Loucy (cell line): ENCODE results near the gene SEMA6D.

ENCODE experiments used
- CTCF ChIP-seq: fragments of 200-600 bp; sonication (generic); conservative IDR thresholded peaks from 2 replicates; pipeline ENCODE4 v1.5.1; 2014; ENCODE audit warnings: mild to moderate bottlenecking, antibody characterized with exemption, low read length
- EZH2phosphoT487 ChIP-seq: fragments of 200-600 bp; IDR thresholded peaks from 2 replicates; pipeline ENCODE4 v1.6.1; 2018; ENCODE audit warnings: antibody characterized with exemption, mild to moderate bottlenecking, moderate library complexity, borderline replicate concordance

DNA sequence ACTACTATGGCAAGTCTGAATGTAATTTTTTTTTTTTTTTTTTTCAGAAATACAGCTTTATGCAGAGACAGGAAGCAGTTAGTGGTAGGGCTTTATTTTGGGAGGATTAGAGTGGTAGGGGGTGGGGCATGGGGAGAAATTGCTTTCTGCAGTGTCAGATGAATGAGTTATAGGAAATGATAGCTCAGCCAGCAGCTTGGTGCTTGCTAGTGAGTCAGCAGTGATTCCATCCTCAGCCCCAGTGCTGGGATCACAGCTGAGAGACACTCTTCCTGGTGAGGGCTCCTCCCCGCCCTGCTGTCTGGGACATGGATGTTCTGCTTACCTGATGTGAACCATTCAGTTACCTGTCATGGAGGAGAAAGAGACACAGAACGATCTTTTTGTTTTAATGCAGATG is 39.6 kb downstream of the SEMA6D start:
- TF ChIP-seq CTCF (no peak), EZH2phosphoT487 (no peak)
